Trophoblast cell (in vitro differentiated cells and primary cell): ENCODE data around the gene PIAS4.

Experiments used
- DNase-seq, 2 donors: peaks; one replicate each; pipeline ENCODE4 v3.0.0-alpha.2; 2016
- H2AFZ ChIP-seq: 2 replicates; pipeline ENCODE4 v1.6.1; 2013; ENCODE audit warnings: low read length, moderate library complexity, mild to moderate bottlenecking; ENCODE audit not compliant: insufficient read depth, poor library complexity
- H2AK5ac ChIP-seq: 2 replicates; pipeline ENCODE4 v1.6.1; 2013; ENCODE audit warnings: mild to moderate bottlenecking, low read length
- H2BK120ac ChIP-seq: 2 replicates; pipeline ENCODE4 v1.6.1; 2013; ENCODE audit warnings: low read length, mild to moderate bottlenecking, moderate library complexity; ENCODE audit not compliant: insufficient read depth, poor library complexity
- H2BK12ac ChIP-seq: 2 replicates; pipeline ENCODE4 v1.6.1; 2013; ENCODE audit warnings: mild to moderate bottlenecking, low read length, moderate library complexity
- H2BK5ac ChIP-seq: 2 replicates; pipeline ENCODE4 v1.6.1; 2013; ENCODE audit warnings: low read length, low read depth, moderate library complexity, mild to moderate bottlenecking; ENCODE audit not compliant: poor library complexity
- H3K14ac ChIP-seq: 2 replicates; pipeline ENCODE4 v1.6.1; 2013; ENCODE audit warnings: mild to moderate bottlenecking, low read length
- H3K18ac ChIP-seq: 2 replicates; pipeline ENCODE4 v1.6.1; 2013; ENCODE audit warnings: mild to moderate bottlenecking, low read length
- H3K23ac ChIP-seq: 2 replicates; pipeline ENCODE4 v1.6.1; 2013; ENCODE audit warnings: low read length
- H3K27ac ChIP-seq: 2 replicates; pipeline ENCODE4 v1.5.1; 2013; ENCODE audit warnings: low read depth, mild to moderate bottlenecking, inconsistent platforms, low read length, moderate library complexity
- H3K27me3 ChIP-seq: 2 replicates; pipeline ENCODE4 v1.6.1; 2013; ENCODE audit warnings: inconsistent platforms, mild to moderate bottlenecking, low read length, moderate library complexity; ENCODE audit not compliant: insufficient read depth
- H3K36me3 ChIP-seq, 2 experiments: 1 replicate in 1 of 2; 2 replicates in 1 of 2; pipeline ENCODE4 v1.6.1; 2013; ENCODE audit warnings: low read length in 2 of 2, mild to moderate bottlenecking in 2 of 2, moderate library complexity in 1 of 2; ENCODE audit not compliant: insufficient read depth in 2 of 2, control insufficient read depth in 1 of 2
- H3K4ac ChIP-seq: 2 replicates; pipeline ENCODE4 v1.6.1; 2013; ENCODE audit warnings: low read depth, mild to moderate bottlenecking, low read length, moderate library complexity
- H3K4me1 ChIP-seq, 2 experiments: 1 replicate in 1 of 2; 2 replicates in 1 of 2; pipeline ENCODE4 v1.6.1; 2013; ENCODE audit warnings: low read length in 2 of 2, mild to moderate bottlenecking in 2 of 2, moderate library complexity in 1 of 2; ENCODE audit not compliant: insufficient read depth in 2 of 2, control insufficient read depth in 1 of 2
- H3K4me2 ChIP-seq: 2 replicates; pipeline ENCODE4 v1.6.1; 2013; ENCODE audit warnings: inconsistent platforms, mild to moderate bottlenecking, low read length, moderate library complexity
- H3K4me3 ChIP-seq: 2 replicates; pipeline ENCODE4 v1.5.1; 2013; ENCODE audit warnings: mild to moderate bottlenecking, low read depth, low read length, inconsistent platforms
- H3K79me1 ChIP-seq: one replicate; pipeline ENCODE4 v1.6.1; 2013; ENCODE audit warnings: low read length
- H3K79me2 ChIP-seq: 2 replicates; pipeline ENCODE4 v1.6.1; 2013; ENCODE audit warnings: low read length, mild to moderate bottlenecking; ENCODE audit not compliant: control insufficient read depth, insufficient read depth, poor library complexity
- H3K9ac ChIP-seq: 2 replicates; pipeline ENCODE4 v1.6.1; 2013; ENCODE audit warnings: mild to moderate bottlenecking, low read length
- H3K9me3 ChIP-seq: 2 replicates; pipeline ENCODE4 v1.6.1; 2013; ENCODE audit warnings: low read depth, mild to moderate bottlenecking, control low read depth, inconsistent platforms, low read length; ENCODE audit not compliant: insufficient read depth
- H4K12ac ChIP-seq: 2 replicates; pipeline ENCODE4 v1.6.1; 2013; ENCODE audit warnings: low read depth, mild to moderate bottlenecking, low read length, moderate library complexity
- H4K8ac ChIP-seq: 2 replicates; pipeline ENCODE4 v1.6.1; 2013; ENCODE audit warnings: low read depth, mild to moderate bottlenecking, low read length, moderate library complexity
- H4K91ac ChIP-seq: one replicate; pipeline ENCODE4 v1.6.1; 2013; ENCODE audit warnings: low read depth, mild to moderate bottlenecking, low read length, moderate library complexity
- WGBS: extraction: QIAGEN DNeasy Blood & Tissue Kit; methylation state at CpG from one replicate; pipeline ENCODE4 v1.1.7; 2013; ENCODE audit warnings: missing lambda C conversion rate; ENCODE audit not compliant: insufficient read length, insufficient coverage; ENCODE audit errors: extremely low coverage; 5-methylcytosine and 5-hydroxymethylcytosine counted together

PIAS4 gene

DNA sequence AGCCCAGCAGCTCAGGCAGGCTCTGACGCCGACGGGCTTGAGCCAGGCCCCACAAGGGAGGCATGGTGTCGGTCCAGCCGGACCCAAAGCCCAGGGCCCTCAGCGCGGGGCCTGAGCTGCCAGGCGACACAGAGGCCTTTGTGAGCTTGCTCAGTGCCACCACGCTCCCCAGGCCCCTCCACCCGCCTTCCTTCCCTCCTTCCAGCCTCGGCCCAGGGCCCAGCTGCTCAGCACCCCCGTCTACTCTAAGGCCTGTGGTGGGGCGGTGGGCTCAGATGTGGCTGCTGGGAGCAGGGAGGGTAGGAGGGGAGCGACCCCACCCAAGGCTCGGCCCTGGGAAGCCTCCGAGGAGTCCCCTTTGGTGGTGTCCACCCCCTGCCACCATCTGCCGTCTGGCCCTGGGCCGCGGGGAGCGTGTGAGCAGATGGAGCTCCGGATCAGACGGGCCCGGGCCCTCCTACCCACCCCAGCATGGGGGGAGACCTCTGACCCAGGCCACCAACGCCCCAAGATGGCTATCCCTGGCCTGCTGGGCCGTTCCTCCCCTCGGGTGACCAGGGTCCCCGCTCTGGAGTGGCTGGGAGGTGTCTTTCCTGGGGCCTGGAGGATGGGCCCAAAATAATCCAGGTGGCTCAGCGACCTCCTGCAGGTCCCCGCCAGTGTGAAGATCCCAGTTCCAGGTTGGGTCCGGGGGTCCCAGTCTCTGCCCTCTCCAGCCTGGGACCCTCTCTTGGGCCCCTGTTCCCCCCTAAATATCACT is 51.3 kb downstream of the PIAS4 start:
- H3K18ac ChIP-seq, result peak overlapping the region; percentile 81
- H3K79me2 ChIP-seq, result peaks cover 68% of the 10 kb centered on the region
- H3K9me3 ChIP-seq, result no peaks in the 10 kb centered on the region
- H3K4me3 ChIP-seq, result no peak overlapping the region
- no peaks in the 10 kb centered on the region for H3K27me3 ChIP-seq
- H3K14ac ChIP-seq, result peak overlapping the region; percentile 23
- peak overlapping the region; percentile 81 for H3K27ac ChIP-seq
- peak overlapping the region; percentile 84 for H4K91ac ChIP-seq
- H3K79me1 ChIP-seq, result peaks cover 24% of the 10 kb centered on the region
- peak overlapping the region; percentile 21 for H2AFZ ChIP-seq
- peak overlapping the region; percentile 57 for H4K12ac ChIP-seq
- peaks cover 31 to 42% of the 10 kb centered on the region in 2 experiments for H3K36me3 ChIP-seq
- H3K23ac ChIP-seq, result no peak overlapping the region
- H4K8ac ChIP-seq, result peak overlapping the region; percentile 33
- H3K4me2 ChIP-seq, result peak overlapping the region; percentile 20
- peak overlapping the region; percentile 96 for H3K4ac ChIP-seq
- H2AK5ac ChIP-seq, result peak overlapping the region; percentile 36
- peak overlapping the region; percentile 45 for H3K9ac ChIP-seq
- peak overlapping the region; percentile 53 for H2BK12ac ChIP-seq
- peak overlapping the region; percentile 58 for H2BK120ac ChIP-seq
- WGBS, result no CpG with 5 or more reads among the region's 30 CpGs
- peaks cover 47 to 56% of the 10 kb centered on the region in 2 experiments for H3K4me1 ChIP-seq
- no peak for DNase-seq
- H2BK5ac ChIP-seq, result peak overlapping the region; percentile 38

DNA sequence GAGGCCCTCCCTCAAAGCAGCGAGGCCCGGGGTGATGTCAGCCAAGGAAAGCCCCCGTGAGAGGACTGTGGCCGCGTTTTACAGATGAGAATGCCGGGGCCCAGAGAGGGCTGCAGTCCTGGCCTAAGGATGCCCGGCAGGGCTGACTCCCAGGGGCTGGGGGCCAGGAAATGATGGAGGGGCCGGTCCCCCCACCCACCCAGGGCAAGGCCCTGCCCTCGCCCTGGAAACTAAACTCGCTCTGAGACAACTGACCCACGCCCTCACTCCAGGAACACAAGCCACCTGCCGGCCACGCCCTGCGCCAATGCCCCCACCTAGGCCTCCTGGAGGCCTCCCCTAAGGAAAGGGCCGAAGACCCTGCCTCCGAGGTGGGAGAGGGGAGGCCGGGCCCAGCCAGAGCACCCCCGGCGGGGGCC is 51.9 kb downstream of the PIAS4 start:
- Histone ChIP-seq H3K4me3 (no peak overlapping the region), H2AK5ac (peak overlapping the region; percentile 36), H3K9ac (no peak overlapping the region), H3K27ac (peak overlapping the region; percentile 81), H4K8ac (no peak overlapping the region), H3K79me1 (peaks cover 27% of the 10 kb centered on the region), H2AFZ (no peak overlapping the region), H2BK120ac (no peak overlapping the region), H2BK5ac (peak overlapping the region; percentile 38), H4K12ac (no peak overlapping the region), H3K4me1 (peaks cover 47 to 60% of the 10 kb centered on the region in 2 experiments), H3K9me3 (no peaks in the 10 kb centered on the region), H3K23ac (no peak overlapping the region), H3K18ac (peak overlapping the region; percentile 81), H4K91ac (peak overlapping the region; percentile 84), H3K36me3 (peaks cover 25 to 36% of the 10 kb centered on the region in 2 experiments), H2BK12ac (no peak overlapping the region), H3K27me3 (no peaks in the 10 kb centered on the region), H3K4ac (peak overlapping the region; percentile 96), H3K14ac (peak overlapping the region; percentile 23), H3K4me2 (no peak overlapping the region), H3K79me2 (peaks cover 73% of the 10 kb centered on the region)
- no CpG with 5 or more reads among the region's 19 CpGs for WGBS
- no peak for DNase-seq

DNA sequence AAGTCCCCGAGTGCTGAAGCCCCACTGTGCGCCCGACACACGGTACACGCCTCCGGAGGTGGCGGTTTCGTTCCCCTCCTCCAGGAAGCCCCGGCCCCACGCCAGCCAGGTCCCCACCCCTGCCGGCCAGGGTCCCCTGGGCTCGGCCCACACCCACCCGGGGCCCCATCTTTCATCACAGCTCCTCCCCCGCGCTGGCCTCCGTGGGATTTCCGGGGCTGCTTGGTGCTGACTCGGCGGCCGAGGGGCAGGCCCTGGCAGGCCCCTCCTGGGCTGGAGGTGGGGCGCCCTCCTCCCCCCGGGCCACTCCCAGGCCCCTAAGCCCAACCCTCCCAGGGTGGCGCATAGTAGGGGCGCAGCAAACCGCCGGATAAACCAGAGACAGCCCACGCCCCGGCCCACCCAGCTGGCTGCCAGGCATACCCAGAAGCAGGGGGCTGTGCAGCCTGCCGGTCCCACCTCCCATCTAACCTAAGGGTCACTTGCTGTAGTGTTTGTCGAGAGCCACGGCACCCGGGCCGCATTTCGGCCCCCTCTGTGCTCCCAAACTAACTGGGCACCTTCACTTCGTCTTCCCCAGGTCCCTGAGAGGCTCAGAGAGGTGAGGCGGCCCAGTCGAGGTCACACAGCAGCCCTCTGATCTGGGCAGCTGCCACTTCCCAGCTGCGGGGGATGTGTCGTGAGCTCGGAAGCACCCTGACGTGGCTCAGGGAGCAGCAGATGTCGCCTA is 52.5 kb downstream of the PIAS4 start:
- Histone ChIP-seq H3K4me2 (no peak overlapping the region), H3K18ac (peak overlapping the region; percentile 17), H3K79me1 (peaks cover 33% of the 10 kb centered on the region), H3K36me3 (peaks cover 19 to 30% of the 10 kb centered on the region in 2 experiments), H3K9ac (no peak overlapping the region), H3K9me3 (no peaks in the 10 kb centered on the region), H2BK12ac (no peak overlapping the region), H2AFZ (no peak overlapping the region), H3K23ac (no peak overlapping the region), H3K4ac (peak overlapping the region; percentile 96), H4K8ac (no peak overlapping the region), H4K12ac (no peak overlapping the region), H3K4me3 (no peak overlapping the region), H2BK120ac (no peak overlapping the region), H2AK5ac (no peak overlapping the region), H3K14ac (no peak overlapping the region), H3K27me3 (no peaks in the 10 kb centered on the region), H3K4me1 (peaks cover 47 to 60% of the 10 kb centered on the region in 2 experiments), H2BK5ac (no peak overlapping the region), H4K91ac (no peak overlapping the region), H3K79me2 (peaks cover 76% of the 10 kb centered on the region), H3K27ac (peak overlapping the region; percentile 2)
- WGBS, result no CpG with 5 or more reads among the region's 42 CpGs
- DNase-seq, result no peak

DNA sequence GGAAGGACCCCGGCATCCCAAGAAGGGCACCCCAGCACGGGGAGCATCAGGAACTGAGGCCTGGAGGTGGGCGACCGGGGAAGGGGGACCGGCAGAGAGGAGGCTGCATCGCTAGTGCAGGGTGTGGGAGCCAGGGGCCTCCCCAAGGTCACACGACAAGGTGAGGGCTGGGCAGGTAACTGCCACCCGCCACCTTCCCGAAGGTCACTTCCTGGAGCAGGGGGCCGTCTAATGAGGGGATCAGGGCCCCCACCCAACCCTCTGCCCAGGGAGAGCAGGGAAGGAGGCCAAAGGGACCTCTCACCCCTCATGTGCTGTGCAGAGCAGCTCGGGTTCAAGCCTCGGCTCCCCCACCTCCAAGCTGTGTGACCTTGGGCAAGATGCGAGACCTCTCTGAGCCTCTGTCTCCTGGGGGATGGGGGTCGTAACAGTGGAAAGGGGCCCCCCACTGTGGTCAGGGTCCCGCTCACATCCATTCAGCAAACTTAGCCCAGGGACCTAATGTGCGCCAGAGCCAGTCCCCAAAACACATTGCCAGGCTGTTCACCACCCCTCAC is 53.2 kb downstream of the PIAS4 start:
- Histone ChIP-seq H3K9ac (no peak overlapping the region), H4K8ac (peak overlapping the region; percentile 16), H3K9me3 (no peaks in the 10 kb centered on the region)

More for the DNA sequence above, 53.2 kb downstream of the PIAS4 start:
- H3K27ac ChIP-seq, result no peak overlapping the region
- H3K14ac ChIP-seq, result no peak overlapping the region
- no peak overlapping the region for H2AFZ ChIP-seq
- no peaks in the 10 kb centered on the region for H3K27me3 ChIP-seq
- no CpG with 5 or more reads among the region's 16 CpGs for WGBS
- no peak overlapping the region for H3K4me2 ChIP-seq
- no peak overlapping the region for H3K23ac ChIP-seq
- peaks cover 47 to 60% of the 10 kb centered on the region in 2 experiments for H3K4me1 ChIP-seq
- peak overlapping the region; percentile 16 for H3K18ac ChIP-seq
- no peak overlapping the region for H4K12ac ChIP-seq
- no peak for DNase-seq
- no peak overlapping the region for H2BK120ac ChIP-seq
- H3K4ac ChIP-seq, result peak overlapping the region; percentile 96
- peaks cover 34% of the 10 kb centered on the region for H3K79me1 ChIP-seq
- peaks cover 75% of the 10 kb centered on the region for H3K79me2 ChIP-seq
- peaks cover 15 to 27% of the 10 kb centered on the region in 2 experiments for H3K36me3 ChIP-seq
- H2AK5ac ChIP-seq, result no peak overlapping the region
- H4K91ac ChIP-seq, result no peak overlapping the region
- no peak overlapping the region for H2BK5ac ChIP-seq
- H2BK12ac ChIP-seq, result no peak overlapping the region
- no peak overlapping the region for H3K4me3 ChIP-seq
